ENCODE results near the gene MPZ. TPM values are rescaled to one million over a fixed set of nuclear protein-coding genes. Genes with fewer than 3 reads are reported as not detected.
A peak's percentile ranks its signal among the peaks of the same experiment; 100 is the strongest.

Gene MPZ
- total RNA-seq: 10 to 100 TPM in 1 of 4 donors, 1 to 10 TPM in 3; 4.8 to 10.2 (median 8.5) TPM
- polyA plus RNA-seq: 23.2 TPM
- long read RNA-seq, donor 1, partial matches to known transcripts: 0 of 1 reads
- long read RNA-seq, donor 1, other reads (novel, unspliced or antisense): 1 of 1 reads
- long read RNA-seq, donor 2, partial matches to known transcripts: 0 of 2 reads
- long read RNA-seq, donor 2, other reads (novel, unspliced or antisense): 2 of 2 reads
- long read RNA-seq, donor 3: 0 reads
- long read RNA-seq, donor 4, partial matches to known transcripts: 0 of 2 reads
- long read RNA-seq, donor 4, other reads (novel, unspliced or antisense): 2 of 2 reads

GRCh38 chr1:161309868-161310267 is at the start of gene MPZ:
Gene MPZ, minus strand, starts transcription at chr1:161309968. Its CDS starts 63 bp downstream, at chr1:161309905.
- Histone ChIP-seq H3K27ac (ENCODE audit: low read length) (no peak within 1 kb of the TSS), H3K9me3 (ENCODE audit: control insufficient read depth, low read length) (no peaks in the 10 kb centered on the region), H3K27me3 (ENCODE audit: control insufficient read depth, insufficient read depth) (no peaks in the 10 kb centered on the region), H3K4me1 (ENCODE audit: control insufficient read depth, insufficient read depth, low read length) (peaks cover 5% of the 10 kb centered on the region), H3K4me3 (ENCODE audit: low read length) (no peak within 1 kb of the TSS)
- ATAC-seq (no peak), DNase-seq (no peak)
- intact Hi-C loops (cut with DNase I): no loop called here
- 53% methylated on average over 2 of the region's 2 CpGs for WGBS

GRCh38 chr1:161359291-161359690 is 49.5 kb upstream of the MPZ start:
- peak overlapping the region; percentile 27 for H3K27ac ChIP-seq (ENCODE audit: low read length)
- H3K4me1 ChIP-seq (ENCODE audit: control insufficient read depth, insufficient read depth, low read length): peaks cover 2% of the 10 kb centered on the region
- DNase-seq: no peak
- H3K9me3 ChIP-seq (ENCODE audit: control insufficient read depth, low read length): no peaks in the 10 kb centered on the region
- intact Hi-C loops (cut with DNase I): no loop called here
- ATAC-seq: peak; percentile 36 to 49
- H3K27me3 ChIP-seq (ENCODE audit: control insufficient read depth, insufficient read depth): no peaks in the 10 kb centered on the region
- H3K4me3 ChIP-seq (ENCODE audit: low read length): no peak overlapping the region

DNA sequence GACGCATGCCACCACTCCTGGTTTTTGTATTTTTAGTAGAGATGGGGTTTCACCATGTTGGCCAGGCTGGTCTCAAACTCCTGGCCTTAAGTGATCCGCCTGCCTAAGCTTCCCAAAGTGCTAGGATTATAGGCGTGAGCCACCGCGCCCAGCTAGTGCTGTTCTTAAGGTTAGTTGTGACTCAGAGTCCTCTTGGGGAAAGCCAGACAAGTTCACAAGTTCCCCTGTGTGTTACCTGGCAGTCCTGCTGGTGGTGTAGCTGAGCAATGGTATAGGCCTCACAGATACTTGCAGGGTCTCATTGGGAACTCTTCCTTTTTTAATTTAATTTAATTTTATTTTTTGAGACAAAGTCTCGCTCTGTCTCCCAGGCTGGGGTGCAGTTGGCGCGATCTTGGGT is 47.3 kb upstream of the MPZ start:
- H3K27ac ChIP-seq (ENCODE audit: low read length): no peak overlapping the region
- no peak overlapping the region for H3K4me3 ChIP-seq (ENCODE audit: low read length)
- no peaks in the 10 kb centered on the region for H3K9me3 ChIP-seq (ENCODE audit: control insufficient read depth, low read length)
- no peaks in the 10 kb centered on the region for H3K27me3 ChIP-seq (ENCODE audit: control insufficient read depth, insufficient read depth)
- ATAC-seq: no peak
- no peak for DNase-seq
- intact Hi-C loops (cut with DNase I): no loop called here
- 97% methylated on average over 8 of the region's 8 CpGs for WGBS
- H3K4me1 ChIP-seq (ENCODE audit: control insufficient read depth, insufficient read depth, low read length): peaks cover 2% of the 10 kb centered on the region

GRCh38 chr1:161351482-161351881 is 41.7 kb upstream of the MPZ start:
- DNase-seq: no peak
- no peak overlapping the region for H3K27ac ChIP-seq (ENCODE audit: low read length)
- 40% methylated on average over 1 of the region's 1 CpG for WGBS

GRCh38 chr1:161350671-161351070 is 40.9 kb upstream of the MPZ start:
- Histone ChIP-seq H3K9me3 (ENCODE audit: control insufficient read depth, low read length) (no peaks in the 10 kb centered on the region), H3K4me1 (ENCODE audit: control insufficient read depth, insufficient read depth, low read length) (no peaks in the 10 kb centered on the region), H3K27me3 (ENCODE audit: control insufficient read depth, insufficient read depth) (no peaks in the 10 kb centered on the region), H3K27ac (ENCODE audit: low read length) (no peak overlapping the region), H3K4me3 (ENCODE audit: low read length) (no peak overlapping the region)
- intact Hi-C loops (cut with DNase I): no loop called here
- WGBS: 81% methylated on average over 1 of the region's 1 CpG
- ATAC-seq (no peak), DNase-seq (no peak)

More at GRCh38 chr1:161351482-161351881, 41.7 kb upstream of the MPZ start:
- no peaks in the 10 kb centered on the region for H3K27me3 ChIP-seq (ENCODE audit: control insufficient read depth, insufficient read depth)
- H3K4me1 ChIP-seq (ENCODE audit: control insufficient read depth, insufficient read depth, low read length): no peaks in the 10 kb centered on the region
- no peak overlapping the region for H3K4me3 ChIP-seq (ENCODE audit: low read length)
- intact Hi-C loops (cut with DNase I): no loop called here
- H3K9me3 ChIP-seq (ENCODE audit: control insufficient read depth, low read length): no peaks in the 10 kb centered on the region
- no peak for ATAC-seq

DNA sequence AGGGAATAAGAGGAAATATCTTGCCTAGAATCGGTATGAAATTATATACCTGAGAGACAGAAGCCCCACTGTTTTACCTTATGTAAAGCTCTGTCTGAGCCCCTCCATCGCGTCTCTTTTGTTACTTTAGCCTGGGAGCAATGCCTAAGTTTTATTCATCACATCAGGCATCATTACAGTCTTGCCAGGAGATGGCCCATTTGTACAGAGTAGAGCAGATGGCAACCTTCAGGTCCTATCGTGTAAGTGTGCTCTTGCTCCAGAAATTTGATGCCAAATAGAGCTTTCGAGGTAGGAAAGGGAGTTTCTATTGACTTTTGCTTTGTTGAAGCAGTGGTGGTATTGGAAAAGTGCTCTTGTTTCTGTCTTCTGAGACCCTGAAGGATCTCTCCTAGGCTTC is 33.1 kb upstream of the MPZ start:
- intact Hi-C loops (cut with DNase I): no loop called here
- H3K27me3 ChIP-seq (ENCODE audit: control insufficient read depth, insufficient read depth): no peaks in the 10 kb centered on the region
- H3K4me3 ChIP-seq (ENCODE audit: low read length): no peak overlapping the region
- no peak overlapping the region for H3K27ac ChIP-seq (ENCODE audit: low read length)
- DNase-seq (no peak), ATAC-seq (no peak)
- H3K4me1 ChIP-seq (ENCODE audit: control insufficient read depth, insufficient read depth, low read length): no peaks in the 10 kb centered on the region
- no peaks in the 10 kb centered on the region for H3K9me3 ChIP-seq (ENCODE audit: control insufficient read depth, low read length)
- WGBS: 95% methylated on average over 5 of the region's 5 CpGs

GRCh38 chr1:161342177-161342576 is 32.4 kb upstream of the MPZ start:
- Histone ChIP-seq H3K27ac (ENCODE audit: low read length) (no peak overlapping the region), H3K4me1 (ENCODE audit: control insufficient read depth, insufficient read depth, low read length) (no peaks in the 10 kb centered on the region), H3K4me3 (ENCODE audit: low read length) (no peak overlapping the region), H3K9me3 (ENCODE audit: control insufficient read depth, low read length) (no peaks in the 10 kb centered on the region), H3K27me3 (ENCODE audit: control insufficient read depth, insufficient read depth) (no peaks in the 10 kb centered on the region)
- 94% methylated on average over 2 of the region's 2 CpGs for WGBS
- intact Hi-C loops (cut with DNase I): no loop called here
- DNase-seq (no peak), ATAC-seq (no peak)

- H3K4me1 ChIP-seq (ENCODE audit: control insufficient read depth, insufficient read depth, low read length): no peaks in the 10 kb centered on the region
- WGBS: 86% methylated on average over 3 of the region's 3 CpGs
- intact Hi-C loops (cut with DNase I): no loop called here
Observed at GRCh38 chr1:161335796-161336195, 26.0 kb upstream of the MPZ start.

DNA sequence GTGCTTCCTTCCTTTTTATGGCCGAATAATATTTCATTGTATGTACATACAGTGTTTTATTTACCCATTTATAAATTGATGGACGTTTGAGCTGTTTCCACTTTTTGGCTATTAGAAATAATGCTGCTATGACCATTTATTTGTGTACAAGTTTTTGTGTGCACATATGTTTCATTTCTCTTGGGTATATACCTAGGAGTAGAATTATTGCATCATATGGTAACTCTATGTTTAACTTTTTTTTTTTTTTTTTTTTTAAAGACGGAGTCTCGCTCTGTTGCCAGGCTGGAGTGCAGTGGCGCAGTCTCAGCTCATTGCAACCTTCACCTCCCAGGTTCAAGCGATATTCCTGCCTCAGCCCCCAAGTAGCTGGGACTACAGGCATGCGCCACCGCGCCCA is 23.4 kb upstream of the MPZ start:
- Histone ChIP-seq H3K9me3 (ENCODE audit: control insufficient read depth, low read length) (no peaks in the 10 kb centered on the region), H3K27ac (ENCODE audit: low read length) (no peak overlapping the region), H3K4me3 (ENCODE audit: low read length) (no peak overlapping the region), H3K4me1 (ENCODE audit: control insufficient read depth, insufficient read depth, low read length) (no peaks in the 10 kb centered on the region), H3K27me3 (ENCODE audit: control insufficient read depth, insufficient read depth) (no peaks in the 10 kb centered on the region)
- DNase-seq (no peak), ATAC-seq (no peak)
- WGBS: 96% methylated on average over 9 of the region's 9 CpGs
- intact Hi-C loops (cut with DNase I): no loop called here

More at GRCh38 chr1:161335796-161336195, 26.0 kb upstream of the MPZ start:
- no peak for ATAC-seq
- H3K27me3 ChIP-seq (ENCODE audit: control insufficient read depth, insufficient read depth): no peaks in the 10 kb centered on the region
- DNase-seq: no peak
- no peak overlapping the region for H3K27ac ChIP-seq (ENCODE audit: low read length)
- H3K9me3 ChIP-seq (ENCODE audit: control insufficient read depth, low read length): no peaks in the 10 kb centered on the region
- H3K4me3 ChIP-seq (ENCODE audit: low read length): no peak overlapping the region

DNA sequence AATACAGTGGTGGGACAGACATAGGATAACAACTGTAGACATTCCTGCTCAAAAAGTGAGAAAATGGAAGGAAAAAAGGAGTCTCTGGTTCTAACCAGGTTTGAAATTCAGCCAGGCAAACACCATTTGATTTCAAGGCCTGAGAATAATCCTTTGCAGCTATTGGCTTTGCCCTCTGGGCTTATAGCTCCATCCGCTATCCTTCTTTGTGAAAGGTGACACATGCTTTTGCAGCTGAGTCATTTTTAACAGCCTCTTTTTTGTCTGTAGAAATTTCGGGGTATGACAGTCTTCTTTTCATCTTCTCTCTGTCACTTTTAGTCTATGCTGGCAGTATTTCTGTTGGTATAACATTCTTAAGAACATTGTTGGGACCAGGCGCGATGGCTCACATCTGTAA is 20.6 kb upstream of the MPZ start:
- 89% methylated on average over 4 of the region's 4 CpGs for WGBS
- intact Hi-C loops (cut with DNase I): no loop called here
- ATAC-seq (no peak), DNase-seq (no peak)
- Histone ChIP-seq H3K27ac (ENCODE audit: low read length) (no peak overlapping the region), H3K4me1 (ENCODE audit: control insufficient read depth, insufficient read depth, low read length) (no peaks in the 10 kb centered on the region), H3K27me3 (ENCODE audit: control insufficient read depth, insufficient read depth) (no peaks in the 10 kb centered on the region), H3K4me3 (ENCODE audit: low read length) (no peak overlapping the region), H3K9me3 (ENCODE audit: control insufficient read depth, low read length) (no peaks in the 10 kb centered on the region)

DNA sequence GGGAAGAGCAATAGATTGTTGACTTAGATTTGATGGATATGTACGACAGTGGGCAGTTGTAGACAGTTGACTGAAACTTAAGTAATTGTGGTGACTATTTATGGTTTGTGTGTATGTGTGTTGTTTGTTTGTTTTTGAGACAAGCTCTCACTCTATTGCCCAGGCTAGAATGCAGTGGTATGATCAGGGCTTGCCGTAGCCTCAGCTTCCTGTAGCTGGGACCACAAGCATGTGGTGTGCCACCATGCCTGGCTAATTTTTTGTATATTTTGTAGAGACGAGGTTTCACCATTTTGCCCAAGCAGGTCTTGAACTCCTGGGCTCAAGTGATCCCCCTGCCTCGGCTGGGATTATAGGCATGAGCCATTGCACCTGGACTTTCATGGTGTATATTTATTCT is 14.3 kb upstream of the MPZ start:
- H3K4me3 ChIP-seq (ENCODE audit: low read length): no peak overlapping the region
- WGBS: 89% methylated on average over 4 of the region's 4 CpGs
- intact Hi-C loops (cut with DNase I): no loop called here
- no peaks in the 10 kb centered on the region for H3K9me3 ChIP-seq (ENCODE audit: control insufficient read depth, low read length)
- no peak for ATAC-seq
- DNase-seq: no peak
- H3K27me3 ChIP-seq (ENCODE audit: control insufficient read depth, insufficient read depth): no peaks in the 10 kb centered on the region
- H3K4me1 ChIP-seq (ENCODE audit: control insufficient read depth, insufficient read depth, low read length): no peaks in the 10 kb centered on the region
- no peak overlapping the region for H3K27ac ChIP-seq (ENCODE audit: low read length)
